Lower lobe of right lung (tissue), 2 donors: Measurements from ENCODE around the gene DEPDC5. TPM values are rescaled to one million over a fixed set of nuclear protein-coding genes. Genes with fewer than 3 reads are reported as not detected.
"Not testable (repeated sequence)": the region's sequence is repeated elsewhere in the genome, so short reads cannot be mapped to it uniquely, and the experiment has no call there.

Experiments used
- ATAC-seq, 2 donors: fragments of 200-7000 bp; cut with Tn5 transposase; one replicate each; pipeline ENCODE4 v1.9.1; 2020 to 2022; ENCODE audit warnings: mild to moderate bottlenecking in 2 of 2, moderate library complexity in 2 of 2
- DNase-seq: peaks from one replicate; pipeline ENCODE4 v3.0.0-alpha.2; 2020
- H3K27ac ChIP-seq: fragments of 200-600 bp; one replicate; pipeline ENCODE4 v1.8.0; 2022
- H3K27me3 ChIP-seq: fragments of 200-600 bp; one replicate; pipeline ENCODE4 v1.8.0; 2022; ENCODE audit warnings: low read depth
- H3K36me3 ChIP-seq: fragments of 200-600 bp; one replicate; pipeline ENCODE4 v1.8.0; 2022; ENCODE audit warnings: mild to moderate bottlenecking
- H3K4me1 ChIP-seq: fragments of 200-600 bp; one replicate; pipeline ENCODE4 v1.8.0; 2022
- H3K4me3 ChIP-seq: fragments of 200-600 bp; one replicate; pipeline ENCODE4 v1.8.0; 2022; ENCODE audit warnings: mild to moderate bottlenecking
- H3K9me3 ChIP-seq: fragments of 200-600 bp; one replicate; pipeline ENCODE4 v1.8.0; 2022
- CTCF ChIP-seq: fragments of 200-600 bp; IDR thresholded peaks from one replicate; pipeline ENCODE4 v1.8.0; 2022; ENCODE audit warnings: antibody characterized with exemption, mild to moderate bottlenecking
- intact Hi-C: fragments of 100-400 bp; cut with DNase I; formaldehyde crosslinking; loops from one replicate; pipeline ENCODE4 v1.11.0; 2022
- total RNA-seq: library from RNA; stranded (reverse); fragmentation: NEBNext Ultra II Directional; extraction: Animal tissue kit (Norgen Biotek cat#: 25700); gene quantifications from one replicate; pipeline ENCODE4 v1.2.1, GENCODE V29; 2021
- donor health status: DM: no; HTN: yes; CAD: no; lungs with severe emphysema.

The DEPDC5 gene
- total RNA-seq, 1 donor from 2014 or later = 29.0 TPM

GRCh38 chr22:31733580-31734079 is 20.2 kb upstream of the DEPDC5 start:
- no peaks in the 10 kb centered on the region for H3K4me1 ChIP-seq
- TF ChIP-seq CTCF = no peak
- no peak overlapping the region for H3K4me3 ChIP-seq
- H3K27ac ChIP-seq = no peak overlapping the region
- intact Hi-C loops = no loop called here
- DNase-seq (no peak), ATAC-seq (no peak)
- no peaks in the 10 kb centered on the region for H3K27me3 ChIP-seq
- H3K9me3 ChIP-seq = no peaks in the 10 kb centered on the region
- H3K36me3 ChIP-seq = peaks cover 33% of the 10 kb centered on the region

- Histone ChIP-seq H3K36me3 (peaks cover 40% of the 10 kb centered on the region), H3K4me1 (peaks cover 5% of the 10 kb centered on the region), H3K27me3 (no peaks in the 10 kb centered on the region), H3K27ac (no peak overlapping the region), H3K9me3 (no peaks in the 10 kb centered on the region), H3K4me3 (no peak overlapping the region)
- DNase-seq (no peak), ATAC-seq (no peak)
- TF ChIP-seq CTCF = no peak
- intact Hi-C loops = no loop called here
These were observed 19.3 kb upstream of the DEPDC5 start for GRCh38 chr22:31734512-31734911.

GRCh38 chr22:31736458-31736857 is 17.4 kb upstream of the DEPDC5 start:
- Histone ChIP-seq H3K4me1 (peaks cover 22% of the 10 kb centered on the region), H3K27ac (no peak overlapping the region), H3K9me3 (no peaks in the 10 kb centered on the region), H3K27me3 (no peaks in the 10 kb centered on the region), H3K36me3 (peaks cover 52% of the 10 kb centered on the region), H3K4me3 (no peak overlapping the region)
- no peak for TF ChIP-seq CTCF
- ATAC-seq (no peak), DNase-seq (no peak)
- intact Hi-C loops = no loop called here

- ATAC-seq (no peak), DNase-seq (no peak)
- peaks cover 56% of the 10 kb centered on the region for H3K36me3 ChIP-seq
- no peak overlapping the region for H3K4me3 ChIP-seq
- no peaks in the 10 kb centered on the region for H3K9me3 ChIP-seq
- no peak for TF ChIP-seq CTCF
- no peaks in the 10 kb centered on the region for H3K27me3 ChIP-seq
- intact Hi-C loops = no loop called here
- no peak overlapping the region for H3K27ac ChIP-seq
- H3K4me1 ChIP-seq = peaks cover 28% of the 10 kb centered on the region
These were observed 15.9 kb upstream of the DEPDC5 start for GRCh38 chr22:31737932-31738331.

- Histone ChIP-seq H3K36me3 (peaks cover 56% of the 10 kb centered on the region), H3K4me1 (peaks cover 28% of the 10 kb centered on the region), H3K9me3 (no peaks in the 10 kb centered on the region), H3K27me3 (no peaks in the 10 kb centered on the region), H3K27ac (no peak overlapping the region), H3K4me3 (no peak overlapping the region)
- intact Hi-C loops = no loop called here
- ATAC-seq = no peak
- DNase-seq = no peak
- no peak for TF ChIP-seq CTCF
These were observed 15.3 kb upstream of the DEPDC5 start for GRCh38 chr22:31738566-31738965.

GRCh38 chr22:31739795-31740201 is 14.0 kb upstream of the DEPDC5 start:
- ATAC-seq (peak; percentile 88 to 91), DNase-seq (no peak)
- Histone ChIP-seq H3K27ac (peak overlapping the region; percentile 59), H3K4me1 (peaks cover 28% of the 10 kb centered on the region), H3K36me3 (peaks cover 50% of the 10 kb centered on the region), H3K9me3 (no peaks in the 10 kb centered on the region), H3K27me3 (no peaks in the 10 kb centered on the region), H3K4me3 (no peak overlapping the region)
- TF ChIP-seq CTCF = no peak
- intact Hi-C loops = no loop called here

GRCh38 chr22:31740314-31740713 is 13.5 kb upstream of the DEPDC5 start:
- intact Hi-C loops, DNase-seq: not testable (repeated sequence)

More at GRCh38 chr22:31740314-31740713, 13.5 kb upstream of the DEPDC5 start:
- not testable (repeated sequence) for H3K4me3 ChIP-seq, H3K27me3 ChIP-seq, H3K9me3 ChIP-seq, ATAC-seq
- Histone ChIP-seq H3K4me1 (peaks cover 28% of the 10 kb centered on the region), H3K27ac (peak overlapping the region; percentile 59), H3K36me3 (peaks cover 48% of the 10 kb centered on the region)
